ENCODE data around the gene ZNF609. TPM values are rescaled to one million over a fixed set of nuclear protein-coding genes. Genes with fewer than 3 reads are reported as not detected.

The ZNF609 gene
- total RNA-seq, 1 donor from 2014 or later: 33.1 TPM

- Histone ChIP-seq H3K36me3 (no peaks in the 10 kb centered on the region), H3K4me3 (peak overlapping the region; percentile 85 to 88), H3K9me3 (no peaks in the 10 kb centered on the region), H3K4me1 (peaks cover 65% of the 10 kb centered on the region), H3K27ac (peak overlapping the region; percentile 86), H3K27me3 (no peaks in the 10 kb centered on the region)
- DNase-seq (ENCODE audit: extremely low spot score in 2 of 2): no peak
- intact Hi-C loops (cut with DNase I): no loop called here
- TF ChIP-seq POLR2A (IDR thresholded peaks at IDR 0.05) (no peak), POLR2AphosphoS5 (IDR thresholded peaks at IDR 0.05; ENCODE audit: insufficient read depth in 1 of 2, low read depth in 1 of 2) (no peak), CTCF (IDR thresholded peaks at IDR 0.05) (no peak)
Observed at GRCh38 chr15:64701482-64702184, 241.3 kb downstream of the ZNF609 start.

- H3K9me3 ChIP-seq: no peaks in the 10 kb centered on the region
- H3K4me3 ChIP-seq: peak overlapping the region; percentile 85 to 88
- H3K27me3 ChIP-seq: no peaks in the 10 kb centered on the region
- TF ChIP-seq POLR2A (IDR thresholded peaks at IDR 0.05) (peak in 1 of 2 donors; percentile 26), POLR2AphosphoS5 (IDR thresholded peaks at IDR 0.05; ENCODE audit: insufficient read depth in 1 of 2, low read depth in 1 of 2) (peak; percentile 87 to 90), CTCF (IDR thresholded peaks at IDR 0.05) (no peak)
- no peaks in the 10 kb centered on the region for H3K36me3 ChIP-seq
- DNase-seq (ENCODE audit: extremely low spot score in 2 of 2): no peak
- peaks cover 51% of the 10 kb centered on the region for H3K4me1 ChIP-seq
- H3K27ac ChIP-seq: peak overlapping the region; percentile 86
- intact Hi-C loops (cut with DNase I): no loop called here
Observed at GRCh38 chr15:64702816-64703631, 242.6 kb downstream of the ZNF609 start.

- DNase-seq (ENCODE audit: extremely low spot score in 2 of 2): no peak
- Histone ChIP-seq H3K27me3 (no peaks in the 10 kb centered on the region), H3K9me3 (no peaks in the 10 kb centered on the region), H3K27ac (peak overlapping the region; percentile 86), H3K4me1 (peaks cover 45% of the 10 kb centered on the region), H3K4me3 (peak overlapping the region; percentile 85 to 88), H3K36me3 (no peaks in the 10 kb centered on the region)
- intact Hi-C loops (cut with DNase I): no loop called here
- TF ChIP-seq POLR2AphosphoS5 (IDR thresholded peaks at IDR 0.05; ENCODE audit: insufficient read depth in 1 of 2, low read depth in 1 of 2): no peak
- TF ChIP-seq CTCF (IDR thresholded peaks at IDR 0.05): no peak
- TF ChIP-seq POLR2A (IDR thresholded peaks at IDR 0.05): no peak
Observed at GRCh38 chr15:64703632-64703959, 243.2 kb downstream of the ZNF609 start.

GRCh38 chr15:64705006-64705405 is 244.6 kb downstream of the ZNF609 start:
- Histone ChIP-seq H3K27me3 (no peaks in the 10 kb centered on the region), H3K9me3 (no peaks in the 10 kb centered on the region), H3K36me3 (no peaks in the 10 kb centered on the region), H3K27ac (no peak overlapping the region), H3K4me3 (no peak overlapping the region), H3K4me1 (peaks cover 31% of the 10 kb centered on the region)
- TF ChIP-seq CTCF (IDR thresholded peaks at IDR 0.05) (no peak), POLR2AphosphoS5 (IDR thresholded peaks at IDR 0.05; ENCODE audit: insufficient read depth in 1 of 2, low read depth in 1 of 2) (no peak), POLR2A (IDR thresholded peaks at IDR 0.05) (no peak)
- intact Hi-C loops (cut with DNase I): no loop called here
- no peak for DNase-seq (ENCODE audit: extremely low spot score in 2 of 2)
